Measurements from ENCODE around the gene PHLDB2.

Gene PHLDB2

DNA sequence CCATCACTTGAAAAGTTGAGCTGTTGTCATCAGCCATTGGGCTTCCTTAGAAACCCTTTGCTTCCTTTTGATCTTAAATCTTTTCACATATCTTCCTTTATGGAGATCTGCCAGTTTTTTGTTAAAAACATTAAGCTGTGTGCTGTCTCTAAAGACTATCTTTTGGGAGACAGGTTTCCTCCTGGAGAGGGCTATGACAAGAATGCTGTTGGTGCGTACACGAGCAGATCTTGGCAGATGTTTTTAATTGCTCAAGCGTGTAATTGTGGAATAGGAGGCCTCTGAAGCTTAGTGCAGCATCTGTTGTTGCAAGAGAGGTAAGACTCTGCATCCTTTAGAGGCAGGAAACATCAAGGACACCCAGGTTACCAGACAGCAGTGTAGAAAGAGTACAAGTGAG lies 56.8 kb downstream of the PHLDB2 start:
- WGBS, 2 experiments: 35 to 49% methylated on average over 3 of the region's 3 CpGs
- Histone ChIP-seq H3K4me3 (ENCODE audit: insufficient read depth, low read depth, low read length) (no peak overlapping the region), H3K4me1 (ENCODE audit: control insufficient read depth, insufficient read depth, low read length) (peaks cover 11% of the 10 kb centered on the region), H3K27ac (ENCODE audit: insufficient read depth, low read depth, low read length, poor library complexity, severe bottlenecking) (no peak overlapping the region), H3K9me3 (ENCODE audit: control insufficient read depth, low read length) (no peaks in the 10 kb centered on the region), H3K27me3 (ENCODE audit: control insufficient read depth, insufficient read depth, low read length, poor library complexity, severe bottlenecking) (peaks cover 3% of the 10 kb centered on the region), H3K36me3 (ENCODE audit: control insufficient read depth, insufficient read depth, low read length) (no peaks in the 10 kb centered on the region)

DNA sequence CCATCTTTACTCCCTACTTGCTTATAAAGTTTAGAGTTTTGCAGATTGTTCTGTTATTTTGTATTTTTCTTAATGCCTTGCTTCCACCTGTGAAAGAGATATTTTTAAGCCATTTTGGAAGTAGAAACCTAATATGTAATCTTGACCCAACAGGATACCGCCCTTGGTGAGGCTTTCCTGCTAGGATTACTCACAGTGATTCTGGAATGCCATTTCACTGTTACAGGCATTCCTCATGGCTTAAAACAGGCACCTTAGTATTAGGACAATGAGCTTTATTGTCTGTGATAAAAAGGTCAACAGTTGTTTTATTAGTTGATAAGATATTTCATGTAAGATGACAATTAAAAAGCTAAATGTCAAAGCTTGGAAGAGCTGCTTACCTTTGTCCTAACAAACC lies 58.2 kb downstream of the PHLDB2 start:
- Histone ChIP-seq H3K9me3 (ENCODE audit: control insufficient read depth, low read length) (no peaks in the 10 kb centered on the region), H3K4me1 (ENCODE audit: control insufficient read depth, insufficient read depth, low read length) (peaks cover 11% of the 10 kb centered on the region), H3K27ac (ENCODE audit: insufficient read depth, low read depth, low read length, poor library complexity, severe bottlenecking) (no peak overlapping the region), H3K4me3 (ENCODE audit: insufficient read depth, low read depth, low read length) (no peak overlapping the region), H3K27me3 (ENCODE audit: control insufficient read depth, insufficient read depth, low read length, poor library complexity, severe bottlenecking) (peaks cover 3% of the 10 kb centered on the region), H3K36me3 (ENCODE audit: control insufficient read depth, insufficient read depth, low read length) (no peaks in the 10 kb centered on the region)
- WGBS, 2 experiments: 53 to 56% methylated on average over 1 of the region's 1 CpG

DNA sequence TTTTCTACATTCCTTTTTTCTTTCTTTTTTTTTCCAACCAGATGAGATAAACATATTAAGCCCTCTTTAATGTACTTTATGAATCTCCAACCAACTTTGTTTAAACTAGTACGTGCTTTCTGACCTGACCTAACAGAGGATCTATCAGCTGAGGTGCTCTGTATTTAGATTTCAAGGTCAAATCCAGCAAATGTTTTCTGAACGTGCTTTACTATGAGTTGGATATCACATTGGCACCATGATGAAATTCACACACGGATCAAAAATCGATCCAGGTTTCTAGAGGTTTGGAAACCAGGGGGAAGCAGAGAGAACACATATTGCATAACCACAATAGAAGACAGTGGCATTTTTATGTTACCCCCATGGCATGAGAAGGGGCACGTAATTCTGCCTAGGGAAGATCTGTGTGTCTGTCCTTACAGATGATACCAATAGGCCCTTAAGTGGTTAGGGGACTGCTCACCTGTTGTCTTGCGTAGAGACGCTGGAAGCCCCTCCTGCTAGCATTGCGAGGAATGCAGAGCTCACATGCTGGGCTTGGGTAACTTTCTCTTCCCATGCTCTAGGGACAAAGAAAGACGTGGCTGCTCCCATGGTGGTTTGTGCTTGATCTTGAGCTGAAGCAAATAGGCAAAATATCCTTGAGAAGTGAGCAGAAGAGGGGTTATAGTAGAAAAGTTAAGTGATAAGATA lies 60.5 kb downstream of the PHLDB2 start:
- H3K4me1 ChIP-seq (ENCODE audit: control insufficient read depth, insufficient read depth, low read length): peaks cover 11% of the 10 kb centered on the region
- no peak overlapping the region for H3K27ac ChIP-seq (ENCODE audit: insufficient read depth, low read depth, low read length, poor library complexity, severe bottlenecking)
- peaks cover 3% of the 10 kb centered on the region for H3K27me3 ChIP-seq (ENCODE audit: control insufficient read depth, insufficient read depth, low read length, poor library complexity, severe bottlenecking)
- no peaks in the 10 kb centered on the region for H3K9me3 ChIP-seq (ENCODE audit: control insufficient read depth, low read length)
- no peaks in the 10 kb centered on the region for H3K36me3 ChIP-seq (ENCODE audit: control insufficient read depth, insufficient read depth, low read length)
- 66 to 71% methylated on average over 9 of the region's 9 CpGs for WGBS, 2 experiments
- no peak overlapping the region for H3K4me3 ChIP-seq (ENCODE audit: insufficient read depth, low read depth, low read length)

DNA sequence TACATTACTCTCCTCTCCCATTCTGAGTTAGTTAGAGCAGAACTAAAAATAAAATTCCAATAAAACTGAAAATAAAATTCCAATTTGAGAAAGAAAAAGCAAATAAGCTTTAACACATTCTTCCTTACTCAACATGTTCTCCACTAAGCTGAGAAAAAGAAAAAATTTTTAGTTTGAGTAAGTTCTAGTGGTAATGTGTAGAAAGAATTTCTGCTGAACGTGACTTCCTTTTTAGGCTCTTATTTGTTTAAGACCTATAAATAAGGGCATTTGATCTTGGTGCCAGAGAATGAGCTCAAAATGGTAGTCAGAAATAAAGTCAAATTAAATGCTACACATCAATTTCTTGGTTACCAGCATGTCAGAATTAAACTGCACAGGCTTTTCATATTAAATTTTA lies 62.1 kb downstream of the PHLDB2 start:
- peaks cover 6% of the 10 kb centered on the region for H3K4me1 ChIP-seq (ENCODE audit: control insufficient read depth, insufficient read depth, low read length)
- peaks cover 3% of the 10 kb centered on the region for H3K27me3 ChIP-seq (ENCODE audit: control insufficient read depth, insufficient read depth, low read length, poor library complexity, severe bottlenecking)
- H3K4me3 ChIP-seq (ENCODE audit: insufficient read depth, low read depth, low read length): no peak overlapping the region
- H3K9me3 ChIP-seq (ENCODE audit: control insufficient read depth, low read length): no peaks in the 10 kb centered on the region
- 100% methylated on average over 1 of the region's 1 CpG for WGBS, 2 experiments
- no peaks in the 10 kb centered on the region for H3K36me3 ChIP-seq (ENCODE audit: control insufficient read depth, insufficient read depth, low read length)
- H3K27ac ChIP-seq (ENCODE audit: insufficient read depth, low read depth, low read length, poor library complexity, severe bottlenecking): no peak overlapping the region

DNA sequence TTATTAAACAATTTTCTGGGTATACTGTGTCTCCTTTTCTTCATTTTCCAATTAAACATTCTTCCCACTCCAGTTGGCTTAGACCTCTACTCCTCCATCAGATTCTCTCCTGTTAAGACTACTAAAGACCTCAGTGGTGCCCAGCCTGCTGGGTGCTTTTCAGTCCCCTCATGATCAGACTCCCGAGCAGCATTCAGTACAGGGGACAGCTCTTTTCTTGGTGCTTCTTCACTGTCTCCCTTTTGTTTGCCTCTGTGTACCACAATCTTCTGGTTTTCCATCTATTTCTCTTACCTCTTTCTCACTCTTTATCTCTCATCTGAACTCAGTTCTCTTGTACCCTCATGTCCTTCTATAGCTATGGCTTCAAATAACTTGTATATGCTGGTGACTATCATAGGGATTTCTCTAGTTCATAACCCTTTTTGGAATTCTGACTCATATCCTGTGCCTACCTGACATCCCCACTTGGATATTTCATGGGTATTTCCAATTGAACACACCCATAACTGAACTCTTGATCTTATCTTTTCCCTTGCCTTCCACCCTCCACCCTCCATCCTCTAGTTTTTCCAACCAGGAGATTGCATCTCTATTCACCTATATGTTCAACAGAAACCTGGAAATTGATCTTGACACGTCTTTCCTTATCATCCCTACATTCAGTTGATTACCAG lies 64.2 kb downstream of the PHLDB2 start:
- Histone ChIP-seq H3K4me1 (ENCODE audit: control insufficient read depth, insufficient read depth, low read length) (no peaks in the 10 kb centered on the region), H3K36me3 (ENCODE audit: control insufficient read depth, insufficient read depth, low read length) (no peaks in the 10 kb centered on the region), H3K27ac (ENCODE audit: insufficient read depth, low read depth, low read length, poor library complexity, severe bottlenecking) (no peak overlapping the region), H3K9me3 (ENCODE audit: control insufficient read depth, low read length) (no peaks in the 10 kb centered on the region), H3K4me3 (ENCODE audit: insufficient read depth, low read depth, low read length) (no peak overlapping the region), H3K27me3 (ENCODE audit: control insufficient read depth, insufficient read depth, low read length, poor library complexity, severe bottlenecking) (peaks cover 3% of the 10 kb centered on the region)
- WGBS, 2 experiments: 0% methylated on average over 2 of the region's 2 CpGs

DNA sequence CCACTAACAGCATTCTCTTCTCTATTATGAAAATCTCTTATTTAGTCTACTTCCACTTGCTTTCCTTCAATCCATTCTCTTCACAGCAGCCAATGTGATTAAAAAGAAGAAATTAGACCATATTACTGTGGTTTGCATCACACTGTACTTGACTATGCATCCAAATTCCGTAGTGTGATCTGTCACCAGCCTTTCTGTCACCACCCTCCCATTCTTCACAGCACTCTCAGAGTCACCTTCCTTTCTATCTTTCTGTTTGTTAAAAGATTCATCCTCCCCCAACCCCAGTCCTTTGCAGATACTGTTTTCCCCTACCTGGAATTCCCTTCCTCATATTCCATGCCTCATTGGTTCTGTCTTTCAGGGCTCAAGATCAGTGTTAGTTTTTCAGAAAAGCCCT lies 64.7 kb downstream of the PHLDB2 start:
- Histone ChIP-seq H3K4me3 (ENCODE audit: insufficient read depth, low read depth, low read length) (no peak overlapping the region), H3K27ac (ENCODE audit: insufficient read depth, low read depth, low read length, poor library complexity, severe bottlenecking) (no peak overlapping the region), H3K27me3 (ENCODE audit: control insufficient read depth, insufficient read depth, low read length, poor library complexity, severe bottlenecking) (peaks cover under 1% of the 10 kb centered on the region), H3K9me3 (ENCODE audit: control insufficient read depth, low read length) (no peaks in the 10 kb centered on the region), H3K36me3 (ENCODE audit: control insufficient read depth, insufficient read depth, low read length) (no peaks in the 10 kb centered on the region), H3K4me1 (ENCODE audit: control insufficient read depth, insufficient read depth, low read length) (no peaks in the 10 kb centered on the region)
- no CpG with 5 or more reads among the region's 1 CpG for WGBS, 2 experiments

DNA sequence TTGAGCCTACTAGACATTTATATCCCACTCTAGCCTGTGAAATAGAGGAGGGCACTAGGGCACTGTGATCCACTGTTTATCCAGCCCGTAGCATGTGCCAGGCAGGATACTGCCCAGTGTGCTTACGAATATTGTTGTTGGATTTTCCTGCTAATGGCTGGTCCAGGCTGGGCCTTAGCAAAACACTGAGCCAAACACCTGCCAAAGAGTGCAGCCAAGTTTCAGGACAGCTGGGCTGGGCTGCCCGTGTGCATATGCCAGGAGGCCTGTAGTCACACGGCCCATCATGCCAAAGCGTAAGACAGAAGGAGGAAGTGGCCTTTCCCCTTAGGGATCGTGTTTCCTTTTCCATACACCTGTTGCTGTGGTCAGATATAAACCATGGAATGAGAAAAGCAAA lies 65.2 kb downstream of the PHLDB2 start:
- no peak overlapping the region for H3K27ac ChIP-seq (ENCODE audit: insufficient read depth, low read depth, low read length, poor library complexity, severe bottlenecking)
- WGBS, 2 experiments: 87% methylated on average over 6 of the region's 6 CpGs
- no peaks in the 10 kb centered on the region for H3K36me3 ChIP-seq (ENCODE audit: control insufficient read depth, insufficient read depth, low read length)

DNA sequence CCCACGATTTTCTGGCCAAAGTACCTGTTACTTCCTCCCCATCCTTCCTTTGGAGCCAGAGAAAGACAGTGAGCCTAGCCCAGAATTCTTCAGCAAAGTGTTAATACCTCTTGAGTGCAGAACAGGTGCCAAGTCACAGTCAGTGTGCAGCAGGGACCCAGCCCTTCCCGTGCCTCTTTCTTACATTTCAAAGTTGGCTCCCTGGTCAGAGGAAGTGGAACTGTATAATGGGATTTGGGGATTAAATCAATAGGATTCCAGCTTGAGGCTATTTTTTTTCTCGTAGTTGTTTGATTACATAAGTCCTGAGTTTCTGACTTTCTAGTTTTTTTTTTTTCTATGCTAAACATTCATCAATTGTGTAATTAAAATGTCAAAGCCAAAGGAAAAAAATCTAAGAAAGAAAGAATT lies 67.2 kb downstream of the PHLDB2 start:
- WGBS, 2 experiments: 48% methylated on average over 2 to 3 of the region's 3 CpGs

More for the DNA sequence above, 65.2 kb downstream of the PHLDB2 start:
- H3K27me3 ChIP-seq (ENCODE audit: control insufficient read depth, insufficient read depth, low read length, poor library complexity, severe bottlenecking): no peaks in the 10 kb centered on the region
- H3K9me3 ChIP-seq (ENCODE audit: control insufficient read depth, low read length): no peaks in the 10 kb centered on the region
- H3K4me3 ChIP-seq (ENCODE audit: insufficient read depth, low read depth, low read length): no peak overlapping the region
- H3K4me1 ChIP-seq (ENCODE audit: control insufficient read depth, insufficient read depth, low read length): no peaks in the 10 kb centered on the region

DNA sequence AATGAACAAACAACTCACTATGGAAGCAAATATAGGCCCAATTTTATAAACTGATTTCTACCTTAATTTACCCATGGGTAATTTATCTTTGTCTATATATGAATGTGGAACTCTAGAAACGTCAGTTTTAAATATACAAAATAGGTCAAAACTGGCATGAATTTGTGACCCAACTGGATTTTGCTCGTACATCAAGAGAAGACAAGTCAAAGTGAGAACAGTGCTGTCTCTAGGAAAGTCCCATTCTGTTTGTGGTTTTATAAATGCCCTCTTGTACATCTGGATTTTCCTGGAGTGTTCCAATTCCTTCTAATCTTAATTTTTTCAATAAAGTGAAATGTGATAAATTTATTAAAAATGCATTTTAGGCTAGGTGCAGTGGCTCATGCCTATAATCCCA lies 69.5 kb downstream of the PHLDB2 start:
- no peaks in the 10 kb centered on the region for H3K27me3 ChIP-seq (ENCODE audit: control insufficient read depth, insufficient read depth, low read length, poor library complexity, severe bottlenecking)
- H3K36me3 ChIP-seq (ENCODE audit: control insufficient read depth, insufficient read depth, low read length): no peaks in the 10 kb centered on the region
- no peaks in the 10 kb centered on the region for H3K4me1 ChIP-seq (ENCODE audit: control insufficient read depth, insufficient read depth, low read length)
- no peaks in the 10 kb centered on the region for H3K9me3 ChIP-seq (ENCODE audit: control insufficient read depth, low read length)
- H3K4me3 ChIP-seq (ENCODE audit: insufficient read depth, low read depth, low read length): no peak overlapping the region
- WGBS, 2 experiments: 91 to 93% methylated on average over 2 of the region's 2 CpGs
- no peak overlapping the region for H3K27ac ChIP-seq (ENCODE audit: insufficient read depth, low read depth, low read length, poor library complexity, severe bottlenecking)

More for the DNA sequence above, 67.2 kb downstream of the PHLDB2 start:
- Histone ChIP-seq H3K27me3 (ENCODE audit: control insufficient read depth, insufficient read depth, low read length, poor library complexity, severe bottlenecking) (no peaks in the 10 kb centered on the region), H3K9me3 (ENCODE audit: control insufficient read depth, low read length) (no peaks in the 10 kb centered on the region), H3K4me1 (ENCODE audit: control insufficient read depth, insufficient read depth, low read length) (no peaks in the 10 kb centered on the region), H3K4me3 (ENCODE audit: insufficient read depth, low read depth, low read length) (no peak overlapping the region), H3K36me3 (ENCODE audit: control insufficient read depth, insufficient read depth, low read length) (no peaks in the 10 kb centered on the region), H3K27ac (ENCODE audit: insufficient read depth, low read depth, low read length, poor library complexity, severe bottlenecking) (no peak overlapping the region)

DNA sequence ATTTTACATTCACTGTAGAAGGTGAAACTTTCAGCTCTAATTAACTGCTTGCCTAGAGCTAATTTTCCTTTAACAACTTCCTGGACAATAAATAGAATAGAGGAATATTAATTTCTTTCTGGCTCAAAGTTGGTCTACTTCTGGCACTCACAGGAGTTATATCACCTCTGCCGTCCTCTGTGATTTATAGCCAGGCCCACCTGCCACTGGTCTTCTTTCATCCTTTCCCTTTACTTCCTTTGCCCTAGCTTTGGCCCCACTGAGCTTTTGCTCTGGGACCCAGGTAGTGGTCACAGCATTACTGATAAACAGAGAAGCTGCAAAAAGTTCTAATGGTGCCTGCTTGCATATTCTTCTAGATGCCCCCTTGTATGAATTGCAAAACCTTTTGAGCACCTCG lies 70.4 kb downstream of the PHLDB2 start:
- WGBS, 2 experiments: 91 to 92% methylated on average over 1 to 2 of the region's 2 CpGs
- Histone ChIP-seq H3K36me3 (ENCODE audit: control insufficient read depth, insufficient read depth, low read length) (no peaks in the 10 kb centered on the region), H3K27me3 (ENCODE audit: control insufficient read depth, insufficient read depth, low read length, poor library complexity, severe bottlenecking) (no peaks in the 10 kb centered on the region), H3K4me3 (ENCODE audit: insufficient read depth, low read depth, low read length) (no peak overlapping the region), H3K4me1 (ENCODE audit: control insufficient read depth, insufficient read depth, low read length) (no peaks in the 10 kb centered on the region), H3K9me3 (ENCODE audit: control insufficient read depth, low read length) (no peaks in the 10 kb centered on the region), H3K27ac (ENCODE audit: insufficient read depth, low read depth, low read length, poor library complexity, severe bottlenecking) (no peak overlapping the region)
